ENCODE data around the gene CTR9.

The CTR9 gene

DNA sequence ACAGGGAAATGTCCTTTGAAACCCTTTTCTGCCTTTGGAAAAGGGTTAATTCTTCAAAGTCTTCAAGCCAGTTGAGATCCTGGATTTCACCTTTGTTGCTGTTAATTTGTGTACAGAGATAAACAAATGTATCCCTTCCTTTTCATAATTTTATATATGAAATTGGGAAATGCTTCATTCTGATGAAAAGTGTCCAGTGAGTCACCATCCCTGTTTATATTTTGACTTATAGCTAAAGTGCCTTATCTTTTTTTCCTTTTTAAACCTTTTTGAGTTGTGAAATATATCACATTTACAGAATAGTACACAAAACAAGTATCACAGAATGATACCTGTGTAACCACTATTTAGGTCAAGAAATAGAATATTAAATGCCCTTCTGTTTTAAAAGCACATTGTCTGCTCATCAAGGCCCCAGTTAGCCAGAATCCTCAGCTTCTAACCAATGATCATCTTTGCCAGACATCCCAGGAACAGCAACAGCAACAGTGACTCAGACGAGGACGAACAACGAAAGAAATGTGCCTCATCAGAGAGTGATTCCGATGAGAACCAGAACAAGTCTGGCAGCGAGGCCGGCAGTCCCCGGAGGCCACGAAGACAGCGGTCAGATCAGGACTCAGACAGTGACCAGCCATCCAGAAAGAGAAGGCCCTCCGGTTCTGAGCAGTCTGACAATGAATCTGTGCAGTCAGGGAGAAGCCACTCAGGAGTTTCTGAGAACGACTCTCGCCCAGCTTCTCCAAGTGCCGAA lies 27.3 kb downstream of the CTR9 start:
- no peak overlapping the region for H3K4me3 ChIP-seq (ENCODE audit: low read length)
- H3K36me3 ChIP-seq (replicated peaks; ENCODE audit: low read depth, low read length): peaks cover 32% of the 10 kb centered on the region
- H3K9ac ChIP-seq (ENCODE audit: low read length): no peak overlapping the region
- no peaks in the 10 kb centered on the region for H4K20me1 ChIP-seq (ENCODE audit: insufficient read depth, low read length)
- H2AFZ ChIP-seq (ENCODE audit: low read depth, low read length): no peak overlapping the region
- no peaks in the 10 kb centered on the region for H3K4me1 ChIP-seq (ENCODE audit: low read length)
- no peaks in the 10 kb centered on the region for H3K9me3 ChIP-seq (ENCODE audit: insufficient read depth, low read length)
- no peaks in the 10 kb centered on the region for H3K27me3 ChIP-seq (ENCODE audit: low read depth, low read length)
- no peak for TF ChIP-seq EZH2phosphoT487 (IDR thresholded peaks at IDR 0.05; ENCODE audit: low read depth)
- TF ChIP-seq, protein P1, sequence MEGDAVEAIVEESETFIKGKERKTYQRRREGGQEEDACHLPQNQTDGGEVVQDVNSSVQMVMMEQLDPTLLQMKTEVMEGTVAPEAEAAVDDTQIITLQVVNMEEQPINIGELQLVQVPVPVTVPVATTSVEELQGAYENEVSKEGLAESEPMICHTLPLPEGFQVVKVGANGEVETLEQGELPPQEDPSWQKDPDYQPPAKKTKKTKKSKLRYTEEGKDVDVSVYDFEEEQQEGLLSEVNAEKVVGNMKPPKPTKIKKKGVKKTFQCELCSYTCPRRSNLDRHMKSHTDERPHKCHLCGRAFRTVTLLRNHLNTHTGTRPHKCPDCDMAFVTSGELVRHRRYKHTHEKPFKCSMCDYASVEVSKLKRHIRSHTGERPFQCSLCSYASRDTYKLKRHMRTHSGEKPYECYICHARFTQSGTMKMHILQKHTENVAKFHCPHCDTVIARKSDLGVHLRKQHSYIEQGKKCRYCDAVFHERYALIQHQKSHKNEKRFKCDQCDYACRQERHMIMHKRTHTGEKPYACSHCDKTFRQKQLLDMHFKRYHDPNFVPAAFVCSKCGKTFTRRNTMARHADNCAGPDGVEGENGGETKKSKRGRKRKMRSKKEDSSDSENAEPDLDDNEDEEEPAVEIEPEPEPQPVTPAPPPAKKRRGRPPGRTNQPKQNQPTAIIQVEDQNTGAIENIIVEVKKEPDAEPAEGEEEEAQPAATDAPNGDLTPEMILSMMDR (IDR thresholded peaks at IDR 0.05; ENCODE audit: low read depth, low read length): no peak
- H3K79me2 ChIP-seq (ENCODE audit: low read length): no peaks in the 10 kb centered on the region
- no peak overlapping the region for H3K27ac ChIP-seq (ENCODE audit: low read length)
- no peak overlapping the region for H3K4me2 ChIP-seq (ENCODE audit: low read length)

DNA sequence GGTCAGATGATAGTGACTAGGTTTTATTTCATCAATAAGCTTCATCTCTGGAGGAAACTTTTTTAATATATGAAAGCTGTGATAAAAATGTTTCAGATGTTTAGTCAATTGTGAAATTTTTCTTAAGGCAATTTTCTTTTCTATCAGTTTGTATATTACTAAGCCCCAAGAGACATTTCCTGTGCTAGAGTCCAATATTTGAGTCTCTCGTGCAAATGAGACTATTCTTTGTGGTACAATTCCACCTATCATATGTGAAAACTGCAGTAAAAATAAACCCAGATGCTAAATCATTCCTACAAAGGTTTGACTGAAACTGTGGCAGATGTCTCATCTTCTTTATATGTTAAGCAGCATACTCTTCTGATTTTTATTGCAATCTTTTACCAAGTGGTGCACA lies 28.0 kb downstream of the CTR9 start:
- no peak overlapping the region for H2AFZ ChIP-seq (ENCODE audit: low read depth, low read length)
- no peaks in the 10 kb centered on the region for H3K79me2 ChIP-seq (ENCODE audit: low read length)
- no peak overlapping the region for H3K4me3 ChIP-seq (ENCODE audit: low read length)
- no peak overlapping the region for H3K27ac ChIP-seq (ENCODE audit: low read length)
- no peak overlapping the region for H3K9ac ChIP-seq (ENCODE audit: low read length)
- no peaks in the 10 kb centered on the region for H3K27me3 ChIP-seq (ENCODE audit: low read depth, low read length)
- H4K20me1 ChIP-seq (ENCODE audit: insufficient read depth, low read length): no peaks in the 10 kb centered on the region
- H3K4me1 ChIP-seq (ENCODE audit: low read length): no peaks in the 10 kb centered on the region
- no peak overlapping the region for H3K4me2 ChIP-seq (ENCODE audit: low read length)
- TF ChIP-seq, protein P1 (IDR thresholded peaks at IDR 0.05; ENCODE audit: low read depth, low read length): no peak
- no peak for TF ChIP-seq EZH2phosphoT487 (IDR thresholded peaks at IDR 0.05; ENCODE audit: low read depth)
- no peaks in the 10 kb centered on the region for H3K9me3 ChIP-seq (ENCODE audit: insufficient read depth, low read length)
- H3K36me3 ChIP-seq (replicated peaks; ENCODE audit: low read depth, low read length): peaks cover 30% of the 10 kb centered on the region

DNA sequence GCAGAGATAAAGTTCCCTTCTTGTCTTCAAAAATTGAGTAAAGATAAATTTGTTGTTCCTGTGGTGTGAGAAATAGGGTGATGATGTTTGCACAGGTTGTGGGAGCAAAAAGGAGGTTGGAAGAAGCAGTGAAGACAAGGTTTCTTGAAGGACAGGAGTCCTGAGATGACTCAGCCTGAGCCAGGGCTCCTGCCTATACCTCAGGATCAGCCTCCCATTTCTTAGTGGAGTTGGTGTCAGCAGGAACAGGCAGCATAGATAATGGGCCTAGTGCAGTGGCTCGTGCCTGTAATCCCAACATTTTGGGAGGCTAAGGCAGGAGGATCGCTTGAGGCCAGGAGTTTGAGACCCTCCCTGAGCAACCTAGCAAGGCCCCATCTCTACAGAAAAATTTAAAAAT lies 29.0 kb downstream of the CTR9 start:
- Histone ChIP-seq H3K36me3 (replicated peaks; ENCODE audit: low read depth, low read length) (peaks cover 20% of the 10 kb centered on the region), H2AFZ (ENCODE audit: low read depth, low read length) (no peak overlapping the region), H3K4me2 (ENCODE audit: low read length) (no peak overlapping the region), H3K9ac (ENCODE audit: low read length) (no peak overlapping the region), H3K27me3 (ENCODE audit: low read depth, low read length) (no peaks in the 10 kb centered on the region), H3K4me3 (ENCODE audit: low read length) (no peak overlapping the region), H3K9me3 (ENCODE audit: insufficient read depth, low read length) (no peaks in the 10 kb centered on the region), H3K79me2 (ENCODE audit: low read length) (no peaks in the 10 kb centered on the region), H4K20me1 (ENCODE audit: insufficient read depth, low read length) (no peaks in the 10 kb centered on the region), H3K27ac (ENCODE audit: low read length) (no peak overlapping the region), H3K4me1 (ENCODE audit: low read length) (no peaks in the 10 kb centered on the region)
- no peak for TF ChIP-seq EZH2phosphoT487 (IDR thresholded peaks at IDR 0.05; ENCODE audit: low read depth)
- TF ChIP-seq, protein P1 (IDR thresholded peaks at IDR 0.05; ENCODE audit: low read depth, low read length): no peak

DNA sequence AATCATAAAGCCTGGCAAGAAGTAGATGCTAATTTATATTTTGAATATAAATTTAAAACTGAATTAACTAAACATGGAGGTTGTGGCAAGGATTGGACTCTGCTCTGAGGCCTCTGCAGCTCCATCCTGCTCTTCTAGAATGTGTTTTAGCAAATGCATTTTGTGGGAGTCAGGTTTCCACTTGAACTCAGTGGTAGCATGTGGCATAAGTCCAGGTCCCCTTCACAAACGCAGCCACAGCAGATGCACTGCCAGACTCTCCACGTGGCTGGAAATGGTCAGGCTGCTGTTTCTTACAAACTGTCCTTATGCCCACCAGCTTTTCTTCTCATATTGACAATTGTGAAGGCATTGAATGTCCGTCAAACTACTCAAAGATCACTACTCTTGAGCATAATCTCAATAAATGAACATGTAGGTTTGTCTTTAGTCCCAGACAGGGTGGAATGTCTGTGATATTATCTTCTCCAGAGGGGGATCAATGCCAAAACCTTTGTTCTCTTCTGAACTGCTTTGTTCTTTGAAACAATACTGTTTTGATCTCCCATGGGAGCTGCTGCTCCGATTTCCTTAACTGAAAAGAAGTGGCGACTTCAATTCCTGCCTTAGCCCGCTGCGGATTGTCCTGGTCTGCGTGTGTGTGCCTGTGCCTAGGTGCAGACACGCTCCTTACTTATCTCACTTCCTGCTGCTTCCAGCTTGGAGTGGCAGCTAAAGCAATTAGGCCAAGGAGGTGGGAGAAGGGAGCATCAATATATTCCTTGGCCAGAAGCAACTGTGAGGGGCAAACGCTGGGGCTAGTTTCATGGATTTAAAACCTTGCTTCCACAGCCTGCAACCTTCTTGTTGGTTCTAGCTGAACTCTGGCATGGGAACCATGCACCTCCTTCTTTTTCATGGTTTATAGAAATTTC lies 33.4 kb downstream of the CTR9 start:
- H2AFZ ChIP-seq (ENCODE audit: low read depth, low read length): no peak overlapping the region

More for the DNA sequence above, 33.4 kb downstream of the CTR9 start:
- no peak overlapping the region for H3K9ac ChIP-seq (ENCODE audit: low read length)
- no peak overlapping the region for H3K4me3 ChIP-seq (ENCODE audit: low read length)
- no peaks in the 10 kb centered on the region for H3K36me3 ChIP-seq (replicated peaks; ENCODE audit: low read depth, low read length)
- H3K4me1 ChIP-seq (ENCODE audit: low read length): no peaks in the 10 kb centered on the region
- H3K79me2 ChIP-seq (ENCODE audit: low read length): no peaks in the 10 kb centered on the region
- TF ChIP-seq EZH2phosphoT487 (IDR thresholded peaks at IDR 0.05; ENCODE audit: low read depth): no peak
- TF ChIP-seq, protein P1 (IDR thresholded peaks at IDR 0.05; ENCODE audit: low read depth, low read length): no peak
- no peaks in the 10 kb centered on the region for H4K20me1 ChIP-seq (ENCODE audit: insufficient read depth, low read length)
- no peak overlapping the region for H3K4me2 ChIP-seq (ENCODE audit: low read length)
- no peak overlapping the region for H3K27ac ChIP-seq (ENCODE audit: low read length)
- no peaks in the 10 kb centered on the region for H3K27me3 ChIP-seq (ENCODE audit: low read depth, low read length)
- H3K9me3 ChIP-seq (ENCODE audit: insufficient read depth, low read length): no peaks in the 10 kb centered on the region

Data from OCI-LY3 (cell line).